Sciatic nerve (tissue), 2 donors: Measurements from ENCODE around the gene FAM76B. TPM values are rescaled to one million over a fixed set of nuclear protein-coding genes. Genes with fewer than 3 reads are reported as not detected.
"Not testable (repeated sequence)": the region's sequence is repeated elsewhere in the genome, so short reads cannot be mapped to it uniquely, and the experiment has no call there.

Experiments
- ATAC-seq: fragments of 200-7000 bp; cut with Tn5 transposase; one replicate; pipeline ENCODE4 v1.9.1; 2020; ENCODE audit warnings: mild to moderate bottlenecking, moderate library complexity
- DNase-seq: peaks from one replicate; pipeline ENCODE4 v3.0.0-alpha.2; 2020; ENCODE audit warnings: low spot score
- intact Hi-C: fragments of 100-400 bp; cut with DNase I; formaldehyde crosslinking; loops from one replicate; pipeline ENCODE4 v1.14.2; 2022
- total RNA-seq: library from RNA; stranded (reverse); fragmentation: NEBNext Ultra II Directional; extraction: Animal tissue kit (Norgen Biotek cat#: 25700); gene quantifications from one replicate; pipeline ENCODE4 v1.2.1, GENCODE V29; 2021
- donor health status: DM: no; HTN: no; CAD: no.
- donor health status: DM: no; HTN: no; CAD: no.

The FAM76B gene
- 45.6 TPM for total RNA-seq

GRCh38 chr11:95789506-95790122, at the start of gene FAM76B:
Gene FAM76B (minus strand): TSS chr11:95789782. CDS start chr11:95789478, 304 bp downstream.
- peak; percentile 96 for ATAC-seq
- peak; percentile 97 for DNase-seq
- intact Hi-C loops, result no loop called here

- DNase-seq, result peak; percentile 69
- intact Hi-C loops, result no loop called here
- peak; percentile 96 for ATAC-seq
Observed at GRCh38 chr11:95835768-95836488, 46.3 kb upstream of the FAM76B start.

GRCh38 chr11:95835351-95835750, 45.8 kb upstream of the FAM76B start:
- ATAC-seq (peak; percentile 67), DNase-seq (no peak)
- intact Hi-C loops, result no loop called here

- intact Hi-C loops, result no loop called here
- no peak for ATAC-seq
- no peak for DNase-seq
Observed at GRCh38 chr11:95833378-95833777, 43.8 kb upstream of the FAM76B start.

- intact Hi-C loops, result no loop called here
- ATAC-seq, result no peak
- DNase-seq, result no peak
Observed at GRCh38 chr11:95832763-95833162, 43.2 kb upstream of the FAM76B start.

GRCh38 chr11:95831198-95831883, 41.8 kb upstream of the FAM76B start:
- intact Hi-C loops, result no loop called here
- no peak for ATAC-seq

GRCh38 chr11:95829580-95830259, 40.1 kb upstream of the FAM76B start:
- intact Hi-C loops, result no loop called here
- no peak for DNase-seq
- ATAC-seq, result no peak

More at GRCh38 chr11:95831198-95831883, 41.8 kb upstream of the FAM76B start:
- no peak for DNase-seq

GRCh38 chr11:95827696-95828095, 38.1 kb upstream of the FAM76B start:
- DNase-seq (no peak), ATAC-seq (no peak)
- intact Hi-C loops, result no loop called here

- intact Hi-C loops, result no loop called here
- DNase-seq (no peak), ATAC-seq (no peak)
Observed at GRCh38 chr11:95821640-95822039, 32.1 kb upstream of the FAM76B start.

- no peak for ATAC-seq
- DNase-seq, result no peak
- intact Hi-C loops, result no loop called here
Observed at GRCh38 chr11:95816037-95816436, 26.5 kb upstream of the FAM76B start.

- ATAC-seq, intact Hi-C loops: not testable (repeated sequence)
Observed at GRCh38 chr11:95811052-95811451, 21.5 kb upstream of the FAM76B start.

GRCh38 chr11:95806464-95806863, 16.9 kb upstream of the FAM76B start:
- ATAC-seq, DNase-seq, intact Hi-C loops: not testable (repeated sequence)

More at GRCh38 chr11:95811052-95811451, 21.5 kb upstream of the FAM76B start:
- DNase-seq, result not testable (repeated sequence)

GRCh38 chr11:95805869-95806268, 16.3 kb upstream of the FAM76B start:
- intact Hi-C loops, result no loop called here
- ATAC-seq (no peak), DNase-seq (no peak)

- DNase-seq (no peak), ATAC-seq (no peak)
- intact Hi-C loops, result no loop called here
Observed at GRCh38 chr11:95803973-95804372, 14.4 kb upstream of the FAM76B start.

- no peak for DNase-seq
- intact Hi-C loops, result no loop called here
- no peak for ATAC-seq
Observed at GRCh38 chr11:95802806-95803205, 13.2 kb upstream of the FAM76B start.

- intact Hi-C loops, result no loop called here
- no peak for DNase-seq
- no peak for ATAC-seq
Observed at GRCh38 chr11:95800438-95800837, 10.9 kb upstream of the FAM76B start.

- intact Hi-C loops, result no loop called here
- ATAC-seq (no peak), DNase-seq (no peak)
Observed at GRCh38 chr11:95799546-95799945, 10.0 kb upstream of the FAM76B start.

- no peak for ATAC-seq
- no peak for DNase-seq
- intact Hi-C loops, result no loop called here
Observed at GRCh38 chr11:95796501-95796900, 6.9 kb upstream of the FAM76B start.

GRCh38 chr11:95795627-95796295, 6.2 kb upstream of the FAM76B start:
- ATAC-seq, result no peak
- intact Hi-C loops, result no loop called here

More at GRCh38 chr11:95795627-95796295, 6.2 kb upstream of the FAM76B start:
- no peak for DNase-seq
